PFSK-1 (cell line): ENCODE results near the gene IL20.

Source experiments
- FOXP2 ChIP-seq: optimal IDR thresholded peaks from 2 replicates; pipeline ENCODE3; 2011; ENCODE audit warnings: borderline replicate concordance, control low read depth, inconsistent platforms; ENCODE audit not compliant: insufficient read depth; ENCODE audit errors: extremely low read length, extremely low read depth
- POLR2AphosphoS5 ChIP-seq: IDR thresholded peaks from 2 replicates; pipeline ENCODE4 v1.6.1; 2012; ENCODE audit warnings: low read depth, mild to moderate bottlenecking, control low read depth, low read length, moderate library complexity
- SIN3A ChIP-seq: IDR thresholded peaks from 2 replicates; pipeline ENCODE4 v1.6.1; 2012; ENCODE audit warnings: mild to moderate bottlenecking, low read length, moderate library complexity, borderline replicate concordance; ENCODE audit not compliant: insufficient read depth
- TAF1 ChIP-seq: IDR thresholded peaks from 2 replicates; pipeline ENCODE4 v1.6.1; 2012; ENCODE audit warnings: low read length, control low read depth, borderline replicate concordance; ENCODE audit not compliant: insufficient read depth
- TF ChIP-seq, protein P1 (sequence below), 2 experiments: IDR thresholded peaks; 2 replicates each; pipeline versions ENCODE4 v1.6.1 to v1.8.0; 2011 to 2012; ENCODE audit warnings: low read depth in 2 of 2, low read length in 2 of 2, control low read depth in 1 of 2, inconsistent platforms in 1 of 2, mild to moderate bottlenecking in 1 of 2, moderate library complexity in 1 of 2; ENCODE audit not compliant: insufficient read depth in 1 of 2

Gene IL20

DNA sequence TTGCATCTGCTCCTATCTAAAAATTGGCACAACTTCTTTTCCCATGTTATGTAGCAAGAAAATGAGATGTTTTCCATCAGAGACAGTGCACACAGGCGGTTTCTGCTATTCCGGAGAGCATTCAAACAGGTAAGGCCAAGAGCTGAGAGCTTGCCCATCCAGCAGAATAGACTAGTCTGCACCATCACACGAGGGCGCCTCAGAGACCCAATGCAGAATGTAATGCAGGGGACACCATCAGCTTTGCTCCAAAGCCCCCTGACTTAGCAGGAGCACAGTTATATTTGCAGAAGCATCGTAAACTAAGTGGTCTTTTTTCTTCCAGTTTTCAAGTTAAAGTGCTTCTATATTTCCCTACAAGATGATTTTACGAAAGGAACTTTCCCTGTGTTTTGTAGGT is 36.5 kb downstream of the IL20 start:
- TF ChIP-seq, protein P1, sequence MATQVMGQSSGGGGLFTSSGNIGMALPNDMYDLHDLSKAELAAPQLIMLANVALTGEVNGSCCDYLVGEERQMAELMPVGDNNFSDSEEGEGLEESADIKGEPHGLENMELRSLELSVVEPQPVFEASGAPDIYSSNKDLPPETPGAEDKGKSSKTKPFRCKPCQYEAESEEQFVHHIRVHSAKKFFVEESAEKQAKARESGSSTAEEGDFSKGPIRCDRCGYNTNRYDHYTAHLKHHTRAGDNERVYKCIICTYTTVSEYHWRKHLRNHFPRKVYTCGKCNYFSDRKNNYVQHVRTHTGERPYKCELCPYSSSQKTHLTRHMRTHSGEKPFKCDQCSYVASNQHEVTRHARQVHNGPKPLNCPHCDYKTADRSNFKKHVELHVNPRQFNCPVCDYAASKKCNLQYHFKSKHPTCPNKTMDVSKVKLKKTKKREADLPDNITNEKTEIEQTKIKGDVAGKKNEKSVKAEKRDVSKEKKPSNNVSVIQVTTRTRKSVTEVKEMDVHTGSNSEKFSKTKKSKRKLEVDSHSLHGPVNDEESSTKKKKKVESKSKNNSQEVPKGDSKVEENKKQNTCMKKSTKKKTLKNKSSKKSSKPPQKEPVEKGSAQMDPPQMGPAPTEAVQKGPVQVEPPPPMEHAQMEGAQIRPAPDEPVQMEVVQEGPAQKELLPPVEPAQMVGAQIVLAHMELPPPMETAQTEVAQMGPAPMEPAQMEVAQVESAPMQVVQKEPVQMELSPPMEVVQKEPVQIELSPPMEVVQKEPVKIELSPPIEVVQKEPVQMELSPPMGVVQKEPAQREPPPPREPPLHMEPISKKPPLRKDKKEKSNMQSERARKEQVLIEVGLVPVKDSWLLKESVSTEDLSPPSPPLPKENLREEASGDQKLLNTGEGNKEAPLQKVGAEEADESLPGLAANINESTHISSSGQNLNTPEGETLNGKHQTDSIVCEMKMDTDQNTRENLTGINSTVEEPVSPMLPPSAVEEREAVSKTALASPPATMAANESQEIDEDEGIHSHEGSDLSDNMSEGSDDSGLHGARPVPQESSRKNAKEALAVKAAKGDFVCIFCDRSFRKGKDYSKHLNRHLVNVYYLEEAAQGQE (IDR thresholded peaks at IDR 0.05; ENCODE audit: insufficient read depth in 1 of 2, low read depth in 2 of 2, low read length in 2 of 2), result no peak
- no peak for TF ChIP-seq TAF1

DNA sequence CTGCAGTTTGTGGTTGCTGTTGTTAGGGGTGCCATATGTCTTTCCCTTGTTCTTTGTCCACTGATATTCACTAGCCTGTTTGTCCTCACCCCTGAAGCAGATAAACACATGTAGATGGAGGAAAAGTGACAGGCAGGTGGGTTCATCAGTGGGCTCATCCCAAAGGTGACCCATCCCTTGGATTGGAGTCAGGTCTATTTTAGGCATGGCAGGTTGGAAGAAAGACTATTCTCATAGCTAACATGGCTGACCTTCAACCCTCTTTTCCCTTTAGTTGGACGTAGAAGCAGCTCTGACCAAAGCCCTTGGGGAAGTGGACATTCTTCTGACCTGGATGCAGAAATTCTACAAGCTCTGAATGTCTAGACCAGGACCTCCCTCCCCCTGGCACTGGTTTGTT is 37.3 kb downstream of the IL20 start:
- no peak for TF ChIP-seq POLR2AphosphoS5
- no peak for TF ChIP-seq SIN3A
- no peak for TF ChIP-seq TAF1
- TF ChIP-seq, protein P1 (IDR thresholded peaks at IDR 0.05; ENCODE audit: insufficient read depth in 1 of 2, low read depth in 2 of 2, low read length in 2 of 2), result no peak

DNA sequence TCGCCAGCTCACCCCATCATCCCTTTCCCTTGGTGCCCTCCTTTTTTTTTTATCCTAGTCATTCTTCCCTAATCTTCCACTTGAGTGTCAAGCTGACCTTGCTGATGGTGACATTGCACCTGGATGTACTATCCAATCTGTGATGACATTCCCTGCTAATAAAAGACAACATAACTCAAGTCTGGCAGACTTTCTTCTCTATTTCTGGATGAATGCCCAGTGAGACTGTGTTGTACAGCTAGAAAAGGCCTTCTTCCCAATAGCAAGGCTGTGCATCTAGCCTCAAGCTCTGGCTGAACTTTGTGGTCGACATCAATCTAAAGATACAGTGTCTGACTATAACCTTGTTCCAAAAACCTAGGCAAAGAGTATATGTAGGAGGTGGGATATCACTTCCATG is 38.3 kb downstream of the IL20 start:
- TF ChIP-seq TAF1 (no peak), SIN3A (no peak), POLR2AphosphoS5 (no peak), FOXP2 (no peak)
- TF ChIP-seq, protein P1 (IDR thresholded peaks at IDR 0.05; ENCODE audit: insufficient read depth in 1 of 2, low read depth in 2 of 2, low read length in 2 of 2), result no peak

DNA sequence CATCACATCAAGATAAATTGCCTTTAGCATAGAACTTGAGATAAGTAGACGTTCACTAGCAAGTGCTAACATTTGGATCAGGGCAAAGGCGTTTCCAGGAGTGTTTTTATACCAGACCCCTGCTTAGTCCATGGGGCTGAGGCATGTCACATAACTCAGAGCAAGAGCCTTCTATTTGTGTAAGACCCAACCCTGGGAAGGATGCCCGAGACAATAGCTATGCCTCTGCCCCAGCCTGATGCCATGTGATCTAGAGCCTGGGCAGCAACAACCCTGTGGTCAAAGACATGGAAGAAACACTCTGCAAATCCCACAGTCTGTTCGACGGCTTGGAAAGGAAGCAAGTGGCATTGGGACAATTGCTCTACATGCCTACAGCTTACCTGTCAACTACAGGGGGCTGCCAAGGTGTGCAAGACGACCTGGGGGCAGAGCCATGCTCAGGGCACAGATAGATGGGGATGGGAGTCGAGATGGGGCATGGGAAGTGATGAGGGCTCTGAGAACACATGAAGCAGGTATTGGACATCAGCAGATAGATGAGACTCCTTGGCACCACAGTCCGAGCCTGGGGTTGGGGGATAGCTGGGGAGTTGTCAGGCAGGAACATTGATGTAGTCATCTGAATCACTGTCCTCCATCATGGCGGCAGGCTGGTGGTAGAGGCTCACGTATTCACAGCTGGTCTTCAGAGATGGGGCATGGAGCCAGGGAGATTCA is 39.2 kb downstream of the IL20 start:
- TF ChIP-seq FOXP2 (no peak), SIN3A (no peak), POLR2AphosphoS5 (no peak), TAF1 (no peak)
- TF ChIP-seq, protein P1 (IDR thresholded peaks at IDR 0.05; ENCODE audit: insufficient read depth in 1 of 2, low read depth in 2 of 2, low read length in 2 of 2), result no peak
